ENCODE measurements around the gene CHID1.

GRCh38 chr11:898540-899190 is 11.9 kb downstream of the CHID1 start:
- no peak for TF ChIP-seq CTCF (conservative IDR thresholded peaks at IDR 0.05; ENCODE audit: low read length)
- TF ChIP-seq EZH2phosphoT487 (IDR thresholded peaks at IDR 0.05; ENCODE audit: borderline replicate concordance), result no peak
